NCI-H446 treated with DMSO at 0.1 percent for 48 hours (cell line): ENCODE data around the gene DDRGK1.
"Not testable (repeated sequence)": the region's sequence is repeated elsewhere in the genome, so short reads cannot be mapped to it uniquely, and the experiment has no call there.

Source experiments
- DNase-seq: peaks from one replicate; lab custom pipeline; 2025; lab: John Stamatoyannopoulos, UW

Gene DDRGK1

DNA sequence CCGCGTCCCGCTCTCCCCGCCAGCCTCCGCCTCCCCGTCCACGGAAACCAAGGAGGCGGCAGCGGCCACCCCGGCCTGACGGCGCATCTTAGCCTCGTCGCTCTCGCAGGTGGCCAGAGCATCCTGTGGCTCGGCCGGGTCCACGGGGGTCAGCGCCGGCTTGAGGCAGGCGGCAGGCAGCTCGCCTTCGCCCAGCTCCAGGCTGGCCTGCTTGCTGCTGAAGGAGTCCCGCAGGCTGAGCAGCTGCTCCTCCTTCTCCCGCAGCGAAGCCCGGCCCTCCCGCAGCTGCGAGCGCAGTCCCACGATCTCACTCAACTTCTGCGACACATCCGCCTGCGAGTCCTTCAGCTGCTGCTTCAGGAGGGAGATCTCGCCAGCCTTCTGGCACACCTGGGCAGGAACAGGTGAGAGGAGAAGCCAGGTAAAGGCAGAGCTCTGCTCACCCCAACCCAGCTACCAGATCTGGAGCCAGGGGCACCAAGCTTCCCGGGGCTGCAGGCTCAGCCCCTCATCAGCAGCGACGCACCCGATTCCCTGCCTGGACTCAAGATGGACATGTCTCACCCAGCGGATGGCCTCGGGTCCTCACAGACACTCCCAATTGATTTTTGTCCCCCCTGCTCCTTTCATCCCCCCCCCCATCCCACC is 39.6 kb downstream of the DDRGK1 start:
- no peak for DNase-seq

DNA sequence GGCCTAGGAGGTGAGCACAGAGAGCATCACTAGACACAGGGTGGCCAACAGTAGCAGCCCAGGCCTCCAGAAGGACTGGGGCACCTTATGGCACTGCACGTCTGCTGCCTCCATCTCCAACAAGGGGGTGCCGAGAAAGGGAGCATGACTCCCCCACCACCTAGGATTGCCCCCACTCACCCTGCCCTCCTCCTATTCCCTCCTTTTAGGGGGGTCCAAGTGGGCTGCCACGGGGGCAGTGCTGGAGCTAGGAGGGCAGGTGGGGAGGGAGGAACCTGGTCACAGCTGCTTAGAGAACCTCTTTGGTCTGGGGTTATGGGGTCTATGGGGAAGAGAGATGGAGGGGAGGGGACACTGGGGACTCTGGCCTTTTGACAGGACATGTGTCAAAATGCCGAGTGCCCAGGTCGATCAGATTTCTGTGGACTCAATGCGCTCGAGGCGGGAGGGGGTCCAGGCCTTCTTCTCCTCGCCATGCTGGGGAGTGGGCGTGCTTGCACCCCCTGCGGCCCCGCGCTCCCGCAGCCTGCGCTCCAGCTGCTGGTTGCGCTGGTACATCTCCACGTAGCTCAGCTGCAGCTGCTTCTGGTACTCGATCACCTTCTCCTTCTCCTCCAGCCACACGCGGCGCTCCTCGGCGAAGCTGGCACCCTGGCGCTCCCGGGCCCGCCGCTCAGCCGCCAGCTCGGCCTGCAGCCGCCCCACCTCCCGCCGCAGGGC is 40.3 kb downstream of the DDRGK1 start:
- DNase-seq: no peak

DNA sequence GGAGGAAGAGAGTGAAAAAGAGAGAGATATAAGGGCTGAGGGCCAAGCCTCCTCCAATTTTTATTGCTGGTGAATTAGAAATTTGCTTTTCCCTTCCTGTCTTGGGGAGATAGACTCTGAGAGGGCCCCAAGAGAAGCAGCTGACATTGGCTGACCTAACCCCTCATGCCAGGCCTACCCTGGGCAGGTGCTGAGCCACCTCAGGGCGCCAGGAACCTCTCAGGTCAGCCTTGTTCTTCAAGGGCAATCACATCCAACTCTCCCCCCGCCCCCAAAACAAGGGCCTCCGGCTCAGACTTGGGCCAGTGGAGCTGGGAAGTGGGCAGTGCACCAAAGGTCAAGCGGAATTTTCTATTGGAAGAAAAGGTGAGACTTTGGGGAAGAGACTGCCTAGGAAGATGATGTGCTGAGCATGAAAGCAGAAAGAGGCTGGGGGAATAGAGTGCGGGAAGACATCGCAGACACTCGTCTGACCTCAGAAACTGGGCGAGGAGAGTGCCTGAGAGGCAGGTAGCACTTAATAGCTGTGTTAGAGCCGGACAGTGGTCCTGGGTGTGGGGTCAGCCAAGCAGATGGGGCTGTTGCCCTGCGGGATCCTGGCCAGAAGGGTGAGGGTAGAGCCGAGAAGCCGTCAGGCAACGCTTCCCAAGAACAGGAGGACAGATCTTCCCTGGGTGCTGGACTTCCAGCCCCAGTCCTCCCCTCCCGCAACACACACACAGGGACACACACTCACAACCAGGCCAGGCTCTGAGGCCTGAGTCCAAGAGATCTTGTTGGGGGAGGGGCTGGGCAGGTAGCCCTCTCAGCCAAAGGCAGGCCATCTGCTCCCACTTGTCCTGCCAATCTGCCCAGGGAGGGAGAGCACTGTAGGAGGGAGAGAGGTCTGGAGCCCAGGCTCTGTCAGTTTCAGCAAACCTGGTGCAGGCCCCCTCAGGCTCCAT is 41.1 kb downstream of the DDRGK1 start:
- peak; percentile 73 for DNase-seq

DNA sequence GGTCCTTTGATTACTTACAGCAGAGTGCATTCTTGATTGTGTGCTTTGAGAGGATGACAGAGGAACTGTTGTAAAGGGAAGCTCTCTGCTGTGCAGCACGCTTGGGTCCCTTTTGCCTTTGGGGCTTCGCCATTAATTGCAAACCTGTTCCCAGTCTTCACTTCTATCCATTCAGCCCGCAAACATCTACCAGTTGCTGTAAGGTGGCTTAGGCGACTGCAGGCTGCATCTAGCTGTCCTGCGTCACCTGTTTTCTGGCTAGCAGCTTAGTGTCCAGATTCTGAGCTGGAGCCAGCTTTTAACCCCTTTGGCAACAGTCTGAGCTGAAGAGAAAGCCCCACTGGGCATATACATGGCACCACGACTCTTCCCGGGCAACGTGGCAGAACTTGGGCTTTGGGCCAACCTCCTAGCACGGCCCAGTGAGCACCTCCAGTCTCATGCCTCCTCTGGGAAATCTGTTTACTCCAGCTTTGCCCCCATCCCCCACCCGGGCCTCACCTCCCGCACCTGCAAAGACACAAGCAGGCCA is 42.3 kb downstream of the DDRGK1 start:
- DNase-seq: peak; percentile 47

DNA sequence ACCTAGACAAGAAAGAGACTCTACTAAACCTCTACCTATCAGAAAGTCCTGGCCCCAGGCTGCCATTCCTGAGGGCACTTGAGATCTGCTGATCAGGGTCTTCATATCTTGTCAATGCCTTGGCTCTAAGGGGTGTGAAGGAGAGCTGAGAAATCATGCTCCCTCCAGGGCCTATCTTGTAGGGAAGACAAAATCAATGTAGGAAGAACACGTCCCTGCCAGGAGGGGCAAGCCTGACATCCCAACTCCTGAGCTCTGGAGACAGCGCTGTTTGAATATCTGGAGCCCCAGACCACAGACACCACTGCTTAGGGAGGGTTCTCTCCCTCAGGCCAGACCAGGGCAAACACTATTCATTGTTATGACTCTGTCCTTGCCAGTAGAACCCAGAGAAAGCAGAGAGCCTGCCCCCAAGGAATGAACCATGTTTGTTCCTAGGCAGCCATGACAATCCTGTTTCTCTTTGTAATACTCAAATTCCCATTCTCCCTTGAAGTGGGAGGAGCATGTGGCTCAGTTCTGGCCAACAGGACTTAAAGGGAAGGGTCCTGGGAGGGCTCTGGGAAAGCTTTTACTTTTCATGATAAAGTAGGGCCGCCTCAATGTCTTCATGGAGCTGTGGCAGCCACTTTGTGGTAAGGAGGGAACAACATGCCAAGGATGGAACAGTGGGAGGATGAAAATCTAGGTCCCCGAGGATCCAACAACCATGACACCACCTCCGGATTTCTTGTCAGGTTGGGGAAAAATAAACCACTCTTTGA is 43.0 kb downstream of the DDRGK1 start:
- DNase-seq: no peak

DNA sequence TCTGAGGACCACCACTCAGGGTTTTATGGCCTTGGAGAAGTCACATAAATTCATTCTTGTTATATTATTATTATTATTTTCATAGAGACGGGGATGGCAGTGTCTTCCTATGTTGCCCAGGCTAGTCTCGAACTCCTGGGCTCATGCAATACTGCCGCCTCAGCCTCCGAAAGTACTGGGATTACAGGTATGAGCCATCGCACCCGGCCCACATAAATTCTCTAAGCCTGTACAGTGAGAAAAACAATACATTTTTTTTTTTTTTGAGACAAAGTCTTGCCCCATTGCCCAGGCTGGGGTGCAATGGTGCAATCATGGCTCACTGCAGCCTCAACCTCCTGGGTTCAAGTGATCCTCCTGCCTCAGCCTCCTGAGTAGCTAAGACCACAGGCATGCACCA is 44.1 kb downstream of the DDRGK1 start:
- no peak for DNase-seq

DNA sequence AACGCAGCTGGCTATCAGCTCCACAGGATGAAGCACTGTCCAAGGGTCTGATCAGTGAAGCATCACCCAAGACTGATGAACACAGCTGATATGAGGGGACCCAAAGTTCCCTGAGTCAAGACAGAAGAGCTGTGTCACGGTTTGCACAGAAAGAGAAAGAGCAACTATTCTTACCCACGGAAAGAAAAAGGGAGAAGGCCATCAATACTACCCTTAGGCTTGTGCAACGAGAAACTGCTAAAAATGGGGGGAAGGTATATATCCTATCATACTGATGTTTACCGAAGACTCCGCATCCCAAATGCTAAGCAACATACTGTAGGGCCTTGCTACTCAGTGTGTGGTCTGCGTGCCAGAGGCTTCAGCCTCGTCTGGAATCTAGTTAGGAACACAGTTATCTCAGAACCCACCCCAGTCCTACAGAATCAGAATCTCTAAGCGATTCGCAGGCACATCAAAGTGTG is 45.5 kb downstream of the DDRGK1 start:
- DNase-seq: no peak

DNA sequence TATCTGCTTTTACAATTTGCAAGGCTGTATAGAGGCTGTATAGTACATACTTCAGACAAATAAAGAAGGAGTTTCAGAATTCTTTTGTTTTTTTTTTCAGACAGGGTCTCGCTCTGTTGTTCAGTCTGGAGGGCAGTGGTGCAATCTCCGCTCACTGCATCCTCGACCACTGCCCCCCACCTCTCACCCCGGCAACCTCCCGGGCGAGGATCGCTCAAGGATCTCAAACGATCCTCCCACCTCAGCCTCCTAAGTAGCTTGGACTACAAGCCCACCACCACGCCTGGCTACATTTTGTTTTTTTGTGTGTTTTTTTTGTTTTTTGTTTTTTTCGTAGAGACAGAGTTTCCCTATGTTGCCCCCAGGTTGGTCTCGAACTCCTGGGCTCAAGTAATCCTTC is 46.7 kb downstream of the DDRGK1 start:
- no peak for DNase-seq

DNA sequence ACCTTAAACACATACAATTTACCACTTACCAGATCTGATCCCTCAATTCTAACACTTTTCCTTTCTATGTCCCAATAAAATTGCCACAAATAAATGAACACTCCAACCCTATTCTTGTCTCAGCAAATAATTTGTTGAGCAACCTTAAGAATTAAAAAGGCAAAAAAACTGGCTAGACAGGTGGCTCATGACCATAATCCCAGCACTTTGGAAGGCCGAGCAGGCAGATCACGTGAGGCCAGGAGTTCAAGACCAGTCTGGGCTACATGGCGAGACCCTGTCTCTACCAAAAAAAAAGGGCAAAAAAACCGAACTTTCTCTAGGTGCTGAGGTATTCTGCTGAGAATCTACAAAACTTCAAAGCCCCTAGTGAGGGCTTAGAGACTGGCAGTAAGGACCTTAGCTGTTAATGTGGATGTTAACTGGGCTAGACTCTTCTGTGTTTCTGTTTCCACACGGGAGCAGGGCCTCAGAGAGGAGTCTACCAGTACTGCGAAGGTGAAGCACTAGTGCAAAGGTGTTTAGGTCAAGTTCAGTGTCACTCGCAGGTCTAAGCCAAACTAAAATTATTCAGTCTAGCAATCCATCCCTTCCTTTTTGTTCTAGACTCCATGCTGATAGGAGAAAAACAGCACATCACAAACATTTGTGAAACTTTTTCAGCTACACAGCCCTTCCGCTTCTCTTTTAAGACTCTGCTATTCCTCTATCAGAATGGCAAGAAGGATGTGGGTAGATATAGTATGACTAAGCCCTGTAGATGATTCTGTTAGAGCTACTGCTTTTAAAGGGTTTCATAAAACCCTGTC is 47.5 kb downstream of the DDRGK1 start:
- no peak for DNase-seq

DNA sequence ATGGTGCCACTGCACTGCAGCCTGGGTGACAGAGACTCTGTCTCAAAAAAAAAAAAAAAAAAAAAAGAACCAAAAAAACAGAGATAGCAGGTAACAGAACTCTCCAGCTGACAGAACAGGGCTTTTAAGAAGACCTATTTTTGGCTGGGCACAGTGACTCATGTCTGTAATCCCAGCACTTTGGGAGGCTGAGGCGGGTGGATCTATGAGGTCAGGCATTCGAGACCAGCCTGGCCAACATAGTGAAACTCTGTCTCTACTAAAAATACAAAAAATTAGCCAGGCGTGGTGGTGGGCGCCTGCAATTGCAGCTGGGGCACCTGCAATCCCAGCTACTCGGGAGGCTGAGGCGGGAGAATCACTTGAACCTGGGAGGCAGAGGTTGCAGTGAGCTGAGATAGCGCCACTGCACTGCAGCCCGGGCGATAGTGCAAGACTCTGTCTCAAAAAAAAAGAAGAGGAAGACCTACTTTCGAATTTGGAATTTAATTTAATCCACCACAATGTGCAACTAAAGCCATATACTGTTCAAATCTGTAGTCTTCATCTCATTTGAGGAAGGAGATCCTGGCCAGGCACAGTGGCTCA is 52.3 kb downstream of the DDRGK1 start:
- DNase-seq: not testable (repeated sequence)

DNA sequence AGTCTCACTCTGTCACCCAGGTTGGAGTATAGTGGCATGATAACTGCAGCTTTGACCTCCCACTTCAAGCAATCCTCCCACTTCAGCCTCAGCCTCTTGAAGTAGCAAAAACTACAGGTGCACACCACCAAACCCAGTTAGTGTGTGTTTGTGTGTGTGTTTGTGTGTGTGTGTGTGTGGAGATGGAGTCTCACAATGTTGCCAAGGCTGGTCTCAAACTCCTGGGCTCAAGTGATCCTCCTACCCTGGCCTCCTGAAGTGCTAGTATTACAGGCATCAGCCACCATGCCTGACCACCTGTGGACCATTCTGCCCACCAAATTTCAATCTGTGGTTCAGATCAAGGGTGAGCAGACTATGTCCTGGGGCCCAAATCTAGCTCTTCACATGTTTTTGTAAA is 53.6 kb downstream of the DDRGK1 start:
- DNase-seq: no peak

DNA sequence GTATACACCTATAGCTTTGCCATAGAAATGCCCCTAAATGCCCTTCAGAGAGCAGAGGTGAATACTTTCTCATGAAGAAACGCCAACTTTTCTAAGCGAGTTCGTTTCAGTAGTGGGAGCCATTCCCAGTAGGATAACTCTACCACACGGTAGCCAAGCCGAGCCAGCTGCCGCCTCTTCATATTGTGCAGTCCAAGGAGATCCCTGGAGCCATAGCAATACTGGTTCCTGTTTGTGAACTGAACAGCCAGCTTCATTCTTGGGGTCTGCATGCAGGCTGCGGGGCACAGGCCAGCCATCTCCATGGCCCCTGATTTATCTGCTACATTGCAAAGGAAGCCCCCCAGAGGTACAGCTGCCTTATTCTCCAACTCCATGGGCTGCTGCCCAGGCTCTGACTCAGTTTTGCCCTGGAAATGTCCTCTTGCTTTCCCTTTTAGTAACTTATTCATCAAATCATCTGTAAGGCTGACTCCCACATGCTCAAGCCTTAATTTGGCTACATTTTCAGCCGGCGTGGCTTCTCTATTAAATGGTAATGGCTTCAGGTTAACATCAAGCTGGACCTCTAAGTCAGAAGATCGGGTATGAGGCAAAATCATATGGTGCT is 57.6 kb downstream of the DDRGK1 start:
- peak; percentile 44 for DNase-seq

DNA sequence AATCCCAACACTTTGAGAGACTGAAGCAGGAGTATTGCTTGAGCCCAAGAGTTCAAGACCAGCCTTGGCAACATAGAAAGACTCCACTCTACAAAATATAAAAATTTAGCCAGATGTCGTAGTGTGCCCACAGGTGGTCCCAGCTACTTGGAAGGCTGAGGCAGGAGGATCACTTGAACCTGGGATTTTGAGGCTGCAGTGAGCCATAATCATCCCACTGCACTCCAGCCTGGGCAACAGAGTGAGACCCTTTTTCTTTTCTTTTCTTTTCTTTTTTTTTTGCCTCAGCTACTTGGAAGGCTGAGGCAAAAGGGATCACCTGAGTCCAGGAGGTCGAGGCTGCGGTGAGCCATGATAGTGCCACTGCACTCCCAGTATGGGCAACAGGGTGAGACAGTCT is 62.7 kb downstream of the DDRGK1 start:
- DNase-seq: no peak
